T-cell (primary cell): ENCODE measurements around the gene ACHE. TPM values are rescaled to one million over a fixed set of nuclear protein-coding genes. Genes with fewer than 3 reads are reported as not detected.
A peak's percentile ranks its signal among the peaks of the same experiment; 100 is the strongest.

Experiments used
- ATAC-seq, 4 experiments: fragments of 200-7000 bp in 3 of 4; fragments of 150-1000 bp in 1 of 4; cut with Tn5 transposase; replicated peaks in 1 of 4; 1 replicate in 3 of 4; 2 replicates in 1 of 4; pipeline ENCODE4 v1.10.0; 2021; ENCODE audit warnings: moderate library complexity in 3 of 4, mild to moderate bottlenecking in 2 of 4, moderate number of reproducible peaks in 1 of 4
- CTCF ChIA-PET, 2 donors: fragments of 300-600 bp; sonication (Branson Sonifier 250); formaldehyde crosslinking; loops; one replicate each; lab custom pipeline; 2022; ENCODE audit warnings: antibody characterized with exemption in 2 of 2; lab: Charles Lee
- POLR2A ChIA-PET, 2 donors: fragments of 300-600 bp; sonication (Branson Sonifier 250); formaldehyde crosslinking; loops; one replicate each; lab custom pipeline; 2022; ENCODE audit warnings: antibody characterized with exemption in 2 of 2; lab: Charles Lee
- DNase-seq, 35 experiments: peaks; one replicate each; pipeline versions ENCODE4 v3.0.0 to v3.0.0-alpha.2; 2013 to 2023
- H3K27ac ChIP-seq: one replicate; pipeline ENCODE4 v1.5.1; 2013; ENCODE audit warnings: low read length
- H3K27me3 ChIP-seq, 2 experiments: replicated peaks in 1 of 2; 1 replicate in 1 of 2; 2 replicates in 1 of 2; pipeline versions ENCODE4 v1.6.1 to v1.7.0; 2013; ENCODE audit warnings: low read length in 1 of 2, mixed read lengths in 1 of 2; ENCODE audit not compliant: control insufficient read depth in 2 of 2, insufficient read depth in 2 of 2; ENCODE audit errors: extremely low read depth in 1 of 2
- H3K36me3 ChIP-seq, 2 donors: 1 replicate in 1 of 2; 2 replicates in 1 of 2; pipeline versions ENCODE4 v1.6.1 to v1.7.0; 2013; ENCODE audit warnings: low read length in 1 of 2; ENCODE audit not compliant: control insufficient read depth in 2 of 2, insufficient read depth in 1 of 2; ENCODE audit errors: extremely low read depth in 1 of 2
- H3K4me1 ChIP-seq, 2 experiments: 1 replicate in 1 of 2; 2 replicates in 1 of 2; pipeline versions ENCODE4 v1.6.1 to v1.7.0; 2013; ENCODE audit warnings: low read length in 2 of 2, mixed read lengths in 1 of 2; ENCODE audit not compliant: insufficient read depth in 2 of 2, control insufficient read depth in 1 of 2; ENCODE audit errors: extremely low read depth in 1 of 2
- H3K4me3 ChIP-seq, 2 donors: 1 replicate in 1 of 2; 2 replicates in 1 of 2; pipeline versions ENCODE4 v1.5.1 to v1.7.0; 2013; ENCODE audit warnings: mild to moderate bottlenecking in 2 of 2, low read length in 1 of 2, moderate library complexity in 1 of 2; ENCODE audit not compliant: control insufficient read depth in 1 of 2; ENCODE audit errors: extremely low read depth in 1 of 2
- H3K9me3 ChIP-seq: 2 replicates; pipeline ENCODE4 v1.7.0; 2013
- H3K27ac Mint-ChIP-seq, 2 donors: one replicate each; pipeline ENCODE4 v1.8.0; 2020 to 2021; ENCODE audit warnings: mild to moderate bottlenecking in 2 of 2, mixed read lengths in 2 of 2
- H3K27me3 Mint-ChIP-seq, 2 donors: one replicate each; pipeline ENCODE4 v1.8.0; 2021 to 2022; ENCODE audit warnings: mixed read lengths in 2 of 2
- H3K36me3 Mint-ChIP-seq: one replicate; pipeline ENCODE4 v1.8.0; 2021; ENCODE audit warnings: mixed read lengths
- H3K4me1 Mint-ChIP-seq, 3 donors: one replicate each; pipeline ENCODE4 v1.8.0; 2020 to 2022; ENCODE audit warnings: mixed read lengths in 3 of 3, mild to moderate bottlenecking in 1 of 3
- H3K4me3 Mint-ChIP-seq, 3 donors: one replicate each; pipeline ENCODE4 v1.8.0; 2020 to 2022; ENCODE audit warnings: mild to moderate bottlenecking in 3 of 3, mixed read lengths in 3 of 3, moderate library complexity in 3 of 3
- H3K9me3 Mint-ChIP-seq, 3 donors: one replicate each; pipeline ENCODE4 v1.8.0; 2020 to 2022; ENCODE audit warnings: mixed read lengths in 3 of 3
- WGBS: methylation state at CpG from one replicate; pipeline ENCODE4 v1.1.5; 2013; ENCODE audit warnings: missing lambda C conversion rate; ENCODE audit not compliant: insufficient coverage; 5-methylcytosine and 5-hydroxymethylcytosine counted together
- total RNA-seq, 35 experiments: library from RNA in 6 of 35; stranded (reverse) in 6 of 35; fragments of 120-200 nt in 1 of 35; gene quantifications; one replicate each; pipeline versions ENCODE4 v1.2.1 to v1.2.4 and lab custom pipeline; 2013 to 2026

The ACHE gene
- total RNA-seq, 5 donors from 2014 or later (not counting 1 experiment from before 2014, with no cell fraction given) = 0.13 to 0.84 (median 0.44) TPM

DNA sequence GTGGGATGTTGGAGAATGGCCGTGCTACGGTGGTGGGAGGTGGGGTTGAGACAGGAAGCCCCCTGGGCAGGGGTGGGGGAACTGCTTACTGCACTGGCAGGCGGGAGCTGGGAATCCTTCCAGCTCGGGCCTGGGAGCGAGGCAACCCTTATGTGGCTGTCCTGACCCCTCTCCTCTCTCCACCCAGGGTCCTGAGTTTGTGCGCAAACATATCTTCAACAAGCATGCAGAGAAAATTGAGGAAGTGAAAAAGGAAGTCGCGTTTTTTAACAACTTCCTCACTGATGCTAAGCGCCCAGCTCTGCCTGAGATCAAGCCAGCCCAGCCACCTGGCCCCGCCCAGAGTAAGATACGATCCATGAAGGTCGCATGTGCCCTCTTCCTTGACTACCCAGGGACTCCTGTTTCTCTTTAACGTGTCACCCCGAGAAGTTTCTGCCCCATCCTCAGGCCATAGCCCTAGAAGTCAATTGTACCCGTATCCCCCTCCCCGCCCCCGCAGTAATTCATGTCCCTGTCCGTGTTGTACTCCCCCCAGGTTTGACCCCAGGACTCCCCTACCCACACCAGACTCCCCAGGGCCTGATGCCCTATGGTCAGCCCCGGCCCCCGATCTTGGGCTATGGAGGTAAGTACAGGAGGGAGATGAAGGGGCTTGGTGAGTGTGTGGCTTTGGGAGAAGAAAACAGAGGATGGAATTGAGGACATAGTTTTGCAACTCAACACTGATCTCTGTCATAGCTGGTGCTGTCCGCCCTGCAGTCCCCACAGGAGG lies 8.0 kb downstream of the ACHE start:
- peaks cover 51% of the 10 kb centered on the region for H3K36me3 Mint-ChIP-seq
- peak overlapping the region; percentile 18 to 52 for H3K4me3 ChIP-seq
- peaks cover 36 to 57% (median 45%) of the 10 kb centered on the region in 3 donors for H3K4me1 Mint-ChIP-seq
- H3K4me1 ChIP-seq = peaks cover 16 to 69% of the 10 kb centered on the region in 2 experiments
- peak overlapping the region; percentile 79 to 83 (median 81) for H3K4me3 Mint-ChIP-seq
- DNase-seq = peak in 32 of 35 experiments; percentile 43 to 77 (median 58)
- ChIA-PET POLR2A (no interaction called here), CTCF (interaction anchor here in 1 of 2 donors (1.1 kb wide), 1 partner anchor 13 kb away, joined by 5 read pairs; the partner anchor contains the start of gene SRRT)
- H3K9me3 ChIP-seq = no peaks in the 10 kb centered on the region
- H3K27me3 ChIP-seq = peaks cover 0 to 26% of the 10 kb centered on the region in 2 experiments
- H3K27ac Mint-ChIP-seq = peak overlapping the region; percentile 94 to 96
- peak overlapping the region; percentile 88 for H3K27ac ChIP-seq
- peaks cover 18 to 51% of the 10 kb centered on the region in 2 donors for H3K36me3 ChIP-seq
- H3K9me3 Mint-ChIP-seq = no peaks in the 10 kb centered on the region
- 14% methylated on average over 7 of the region's 21 CpGs for WGBS
- peaks cover 9 to 16% of the 10 kb centered on the region in 2 donors for H3K27me3 Mint-ChIP-seq
- peak; percentile 31 to 42 (median 40) for ATAC-seq

GRCh38 chr7:100886936-100887515 lies 8.7 kb downstream of the ACHE start:
- DNase-seq (peak in 2 of 35 experiments; percentile 9 to 44), ATAC-seq (no peak)
- WGBS = 65% methylated on average over 15 of the region's 25 CpGs
- peaks cover 18 to 58% of the 10 kb centered on the region in 2 donors for H3K36me3 ChIP-seq
- no peaks in the 10 kb centered on the region for H3K9me3 ChIP-seq
- H3K27me3 ChIP-seq = peaks cover 0 to 20% of the 10 kb centered on the region in 2 experiments
- ChIA-PET CTCF (interaction anchor here in 1 of 2 donors (1.1 kb wide), 1 partner anchor 12 kb away, joined by 5 read pairs; the partner anchor contains the start of gene SRRT), POLR2A (no interaction called here)
- Mint-ChIP-seq H3K9me3 (no peaks in the 10 kb centered on the region), H3K4me3 (peak overlapping the region; percentile 79 to 83 (median 81)), H3K36me3 (peaks cover 55% of the 10 kb centered on the region), H3K4me1 (peaks cover 36 to 57% (median 45%) of the 10 kb centered on the region in 3 donors), H3K27me3 (peaks cover 7 to 10% of the 10 kb centered on the region in 2 donors), H3K27ac (peak overlapping the region; percentile 94 to 96)
- H3K4me1 ChIP-seq = peaks cover 16 to 69% of the 10 kb centered on the region in 2 experiments
- H3K4me3 ChIP-seq = peak overlapping the region; percentile 18 to 52
- H3K27ac ChIP-seq = peak overlapping the region; percentile 88

GRCh38 chr7:100886142-100886935 lies 9.3 kb downstream of the ACHE start:
- Mint-ChIP-seq H3K9me3 (no peaks in the 10 kb centered on the region), H3K27me3 (peaks cover 3 to 4% of the 10 kb centered on the region in 2 donors), H3K4me3 (peak overlapping the region in 1 of 3 donors; percentile 79), H3K4me1 (peaks cover 34 to 55% (median 45%) of the 10 kb centered on the region in 3 donors), H3K27ac (peak overlapping the region; percentile 85 to 96), H3K36me3 (peaks cover 60% of the 10 kb centered on the region)
- Histone ChIP-seq H3K4me1 (peaks cover 16 to 69% of the 10 kb centered on the region in 2 experiments), H3K9me3 (no peaks in the 10 kb centered on the region), H3K4me3 (no peak overlapping the region), H3K27ac (peak overlapping the region; percentile 88), H3K36me3 (peaks cover 24 to 65% of the 10 kb centered on the region in 2 donors), H3K27me3 (peaks cover 0 to 13% of the 10 kb centered on the region in 2 experiments)
- no peak for DNase-seq
- CTCF ChIA-PET = interaction anchor here in 1 of 2 donors (1.1 kb wide), 1 partner anchor 11 kb away, joined by 5 read pairs; the partner anchor contains the start of gene SRRT
- 91% methylated on average over 23 of the region's 27 CpGs for WGBS
- no peak for ATAC-seq
- POLR2A ChIA-PET = no interaction called here

DNA sequence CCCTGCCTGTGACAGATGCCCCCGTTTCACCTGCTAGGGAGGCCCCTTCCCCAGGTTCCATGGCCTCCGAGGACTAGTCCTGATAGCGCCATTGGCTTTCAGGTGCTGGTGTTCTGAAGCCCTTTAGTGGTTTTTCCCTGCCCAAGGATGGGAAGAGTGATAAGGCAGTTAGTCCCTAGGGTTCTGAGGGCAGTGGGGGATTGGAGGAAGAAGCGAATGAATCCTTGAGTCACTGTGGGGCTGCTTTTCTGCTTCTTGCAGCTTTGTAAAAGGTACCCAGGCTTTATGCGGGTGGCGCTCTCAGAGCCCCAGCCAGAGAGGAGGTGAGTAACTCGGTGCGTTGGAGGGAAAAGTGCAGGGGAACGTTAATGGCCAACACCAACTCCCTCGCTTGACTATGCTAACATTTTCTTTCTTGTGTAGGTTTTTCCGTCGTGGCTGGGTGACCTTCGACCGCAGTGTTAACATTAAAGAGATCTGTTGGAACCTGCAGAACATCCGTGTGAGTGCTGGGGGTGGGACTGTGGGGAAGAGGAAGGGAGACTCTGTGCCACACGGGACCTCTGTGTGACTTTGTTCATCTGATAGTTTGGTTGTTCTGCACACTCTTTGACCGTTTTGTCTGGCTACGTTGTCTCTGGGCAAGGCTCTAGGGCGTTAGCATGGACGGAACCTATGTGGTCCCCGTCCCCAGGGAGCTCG lies 10.1 kb downstream of the ACHE start:
- peaks cover 66% of the 10 kb centered on the region for H3K36me3 Mint-ChIP-seq
- no peak for ATAC-seq
- WGBS = 73% methylated on average over 18 of the region's 22 CpGs
- peaks cover 37 to 55% (median 44%) of the 10 kb centered on the region in 3 donors for H3K4me1 Mint-ChIP-seq
- ChIA-PET CTCF (no interaction called here), POLR2A (interaction anchor here in 1 of 2 donors (1.2 kb wide), 1 partner anchor 11 kb away, joined by 3 read pairs; the partner anchor contains the start of gene SRRT)
- Histone ChIP-seq H3K27ac (peak overlapping the region; percentile 72), H3K27me3 (peaks cover 0 to 6% of the 10 kb centered on the region in 2 experiments), H3K36me3 (peaks cover 26 to 71% of the 10 kb centered on the region in 2 donors), H3K4me1 (peaks cover 16 to 61% of the 10 kb centered on the region in 2 experiments), H3K9me3 (no peaks in the 10 kb centered on the region), H3K4me3 (no peak overlapping the region)
- DNase-seq = no peak
- peak overlapping the region in 1 of 3 donors; percentile 79 for H3K4me3 Mint-ChIP-seq
- peaks cover under 1% of the 10 kb centered on the region in 2 donors for H3K27me3 Mint-ChIP-seq
- H3K9me3 Mint-ChIP-seq = no peaks in the 10 kb centered on the region
- peak overlapping the region; percentile 63 to 71 for H3K27ac Mint-ChIP-seq

DNA sequence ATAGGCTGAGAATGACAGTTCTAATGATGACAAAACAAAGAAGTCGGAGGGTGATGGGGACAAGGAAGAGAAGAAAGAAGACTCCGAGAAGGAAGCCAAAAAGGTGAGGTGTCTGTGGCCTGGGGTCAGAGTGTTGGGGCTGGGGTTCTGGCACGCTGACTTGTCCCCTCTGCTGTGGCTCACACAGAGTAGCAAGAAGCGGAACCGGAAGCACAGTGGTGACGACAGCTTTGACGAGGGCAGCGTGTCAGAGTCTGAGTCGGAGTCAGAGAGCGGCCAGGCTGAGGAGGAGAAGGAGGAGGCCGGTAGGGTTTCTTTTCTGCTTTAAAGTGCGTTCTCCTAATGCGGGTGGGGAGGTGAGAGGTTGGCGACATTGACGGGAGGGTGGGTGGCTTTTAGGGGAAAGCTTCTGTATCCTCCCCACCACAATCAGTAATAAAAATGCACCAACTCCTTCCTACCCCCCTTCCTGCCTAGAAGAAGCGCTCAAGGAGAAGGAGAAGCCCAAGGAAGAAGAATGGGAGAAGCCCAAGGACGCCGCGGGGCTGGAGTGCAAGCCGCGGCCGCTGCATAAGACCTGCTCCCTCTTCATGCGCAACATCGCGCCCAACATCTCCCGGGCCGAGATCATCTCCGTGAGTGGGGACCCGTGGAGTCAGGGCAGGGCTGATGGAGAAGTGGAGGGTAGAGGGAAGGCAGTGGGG lies 10.8 kb downstream of the ACHE start:
- DNase-seq = peak in 27 of 35 experiments; percentile 30 to 79 (median 51)
- Histone ChIP-seq H3K4me1 (peaks cover 16 to 58% of the 10 kb centered on the region in 2 experiments), H3K9me3 (no peaks in the 10 kb centered on the region), H3K36me3 (peaks cover 29 to 74% of the 10 kb centered on the region in 2 donors), H3K27ac (peak overlapping the region; percentile 72), H3K4me3 (peak overlapping the region in 1 of 2 donors; percentile 19), H3K27me3 (no peaks in the 10 kb centered on the region)
- H3K4me3 Mint-ChIP-seq = peak overlapping the region; percentile 32 to 55 (median 44)
- WGBS = 91% methylated on average over 10 of the region's 29 CpGs
- H3K9me3 Mint-ChIP-seq = no peaks in the 10 kb centered on the region
- POLR2A ChIA-PET = interaction anchor here in 1 of 2 donors (1.2 kb wide), 1 partner anchor 10 kb away, joined by 3 read pairs; the partner anchor contains the start of gene SRRT
- H3K36me3 Mint-ChIP-seq = peaks cover 70% of the 10 kb centered on the region
- peak overlapping the region; percentile 69 for H3K27ac Mint-ChIP-seq
- CTCF ChIA-PET = no interaction called here
- no peak for ATAC-seq
- no peaks in the 10 kb centered on the region for H3K27me3 Mint-ChIP-seq
- H3K4me1 Mint-ChIP-seq = peaks cover 41 to 53% (median 45%) of the 10 kb centered on the region in 3 donors
